Cerebellar nuclear complex (tissue), 1 donor: Measurements from ENCODE around the gene ZNF638.

ENCODE experiments used
- DNase-seq, 2 experiments: peaks; one replicate each; lab custom pipeline; 2025; lab: John Stamatoyannopoulos, UW

The ZNF638 gene

GRCh38 chr2:71455011-71455740 is 123.6 kb downstream of the ZNF638 start:
- no peak for DNase-seq

DNA sequence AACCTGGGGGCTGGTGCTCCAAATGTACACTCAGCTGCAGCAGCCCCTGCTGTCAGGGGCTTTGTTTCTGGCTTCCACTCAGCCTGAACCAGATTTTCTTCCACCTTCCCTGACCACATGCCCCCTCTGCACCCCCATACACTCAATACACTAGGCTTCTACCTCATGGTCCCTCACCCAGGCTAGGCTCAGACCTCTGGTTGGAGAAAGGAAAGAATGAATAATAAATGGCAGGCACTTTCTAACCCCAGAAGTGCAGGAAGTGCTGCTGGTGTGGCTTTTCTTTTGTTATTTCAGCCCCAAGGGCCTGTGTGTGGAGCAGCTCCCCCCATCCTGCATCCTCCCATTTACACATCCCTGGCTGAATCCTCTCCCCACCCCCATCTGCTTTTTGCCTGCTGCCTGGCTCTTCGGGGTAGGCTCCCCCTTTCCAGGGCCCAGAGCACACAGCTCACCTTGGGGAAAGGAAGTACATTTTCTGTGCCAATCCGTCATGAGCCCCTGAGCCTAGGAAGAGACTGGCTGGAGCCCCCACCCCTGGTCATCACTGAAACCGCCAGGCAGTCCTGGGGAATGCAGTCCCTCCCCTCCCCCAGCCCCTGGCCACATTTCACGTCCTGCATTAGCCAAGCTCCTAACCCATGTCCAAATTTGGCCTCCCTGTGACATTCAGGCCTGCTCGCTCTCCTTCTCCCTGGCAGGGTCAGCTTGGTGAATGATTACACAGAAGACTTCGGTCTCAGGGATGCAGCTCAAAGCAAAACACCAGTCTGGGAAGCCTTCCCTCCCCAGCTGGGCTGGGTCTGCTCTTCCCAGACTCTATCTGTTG is 124.4 kb downstream of the ZNF638 start:
- no peak for DNase-seq

DNA sequence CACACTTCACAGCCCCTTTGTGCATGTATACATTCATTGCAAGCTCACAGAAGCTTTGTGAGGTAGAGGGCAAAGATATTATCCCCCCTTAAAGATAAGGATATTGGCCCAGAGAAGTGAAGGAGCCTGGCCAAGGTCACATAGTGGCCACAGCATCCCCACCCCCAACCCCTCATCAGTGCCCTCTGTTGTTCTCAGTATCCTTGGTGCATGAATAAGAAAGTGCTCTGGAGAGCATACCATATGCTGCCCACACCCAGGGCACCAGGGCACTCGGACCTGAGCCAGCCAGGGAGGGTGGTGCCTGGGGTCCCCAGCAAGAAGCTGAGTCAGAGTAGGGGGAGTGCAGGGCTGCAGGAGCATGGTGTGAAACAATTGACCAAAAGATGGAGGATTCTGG is 125.0 kb downstream of the ZNF638 start:
- DNase-seq: no peak

GRCh38 chr2:71457123-71457915 is 125.7 kb downstream of the ZNF638 start:
- no peak for DNase-seq

DNA sequence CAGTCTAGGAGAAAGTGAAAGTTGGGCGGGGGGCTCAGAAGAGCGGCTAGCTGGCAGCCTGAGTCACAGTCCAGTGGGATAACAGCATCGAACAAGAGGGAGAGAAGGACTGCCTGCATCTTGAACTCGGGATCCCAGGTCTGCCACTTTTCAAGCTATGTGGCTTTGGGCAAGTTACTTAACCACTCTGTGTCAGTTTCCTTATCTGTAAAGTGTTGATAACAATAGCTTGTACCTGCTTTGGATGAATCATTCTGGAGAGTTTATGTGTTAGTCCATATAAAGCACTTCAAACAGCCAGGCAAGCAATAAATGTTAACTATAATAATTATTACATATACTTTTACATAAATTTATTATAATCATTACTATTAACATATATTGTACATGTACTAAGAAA is 126.3 kb downstream of the ZNF638 start:
- DNase-seq: no peak

DNA sequence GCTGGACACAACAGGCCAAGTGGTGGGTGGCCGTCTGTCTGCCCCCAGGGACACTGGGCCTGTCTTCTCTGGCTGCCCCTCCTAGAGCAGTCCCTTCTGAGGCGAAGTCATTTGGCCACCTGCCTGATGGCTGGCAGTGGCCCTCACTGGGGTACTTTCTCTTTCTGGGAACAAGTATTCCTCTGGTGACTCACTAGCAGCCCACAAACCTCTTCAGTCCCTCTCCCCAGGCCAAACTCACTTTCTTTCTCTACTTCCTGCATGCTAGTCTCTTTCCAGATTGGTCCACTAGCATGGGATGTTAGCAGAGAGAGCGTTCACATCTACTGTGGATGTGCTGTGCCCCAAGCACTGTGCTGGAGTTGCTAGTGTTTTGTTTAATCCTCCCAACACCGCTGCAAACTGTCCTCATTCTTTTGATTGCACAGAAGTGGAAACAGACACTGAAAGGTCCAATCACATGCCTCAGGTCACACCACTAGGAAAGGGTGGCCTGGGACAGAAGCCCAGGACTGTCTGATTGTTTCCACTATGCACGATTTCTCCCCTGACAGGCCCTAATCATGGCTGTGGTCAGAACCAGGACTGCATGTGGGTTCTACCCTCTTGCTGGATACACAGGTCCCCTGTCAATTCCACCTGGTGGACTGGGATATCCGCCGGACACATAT is 127.0 kb downstream of the ZNF638 start:
- DNase-seq: no peak

DNA sequence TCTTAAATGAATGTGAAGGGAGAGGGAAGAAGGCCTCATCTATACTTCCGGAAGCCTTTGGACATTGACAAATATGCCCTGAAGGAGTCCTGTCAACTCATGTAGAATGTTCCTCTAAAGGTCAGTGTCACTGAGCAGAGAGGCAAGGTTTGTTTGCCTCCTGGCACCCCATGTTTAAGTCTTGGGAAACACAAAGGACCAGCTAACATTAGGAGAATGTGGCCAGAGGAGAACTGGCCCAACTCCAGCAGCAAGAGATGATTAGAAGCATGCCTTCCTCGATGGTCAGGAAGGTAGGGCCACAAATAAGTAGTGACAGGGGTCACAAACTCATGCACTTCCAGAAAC is 127.5 kb downstream of the ZNF638 start:
- DNase-seq: no peak

DNA sequence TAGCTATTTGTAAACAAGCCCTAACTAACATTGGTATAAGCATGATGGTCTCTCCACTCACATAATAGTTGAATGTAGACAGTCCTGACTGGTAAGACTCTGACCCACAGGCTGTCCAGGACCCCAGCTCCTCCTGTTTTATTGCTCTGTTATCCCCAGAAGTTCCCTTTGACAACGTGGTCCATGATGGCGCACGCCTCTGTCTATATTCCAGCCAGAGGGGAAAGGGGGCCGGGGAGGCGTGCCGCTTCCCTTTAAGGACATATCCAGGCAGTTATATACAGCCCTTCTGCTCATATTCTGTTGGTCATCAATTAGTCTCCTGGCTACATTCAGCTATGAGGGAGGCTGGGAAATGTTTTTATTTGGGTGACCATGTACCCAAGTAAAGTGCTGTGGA is 128.5 kb downstream of the ZNF638 start:
- DNase-seq: no peak

GRCh38 chr2:71460595-71461303 is 129.2 kb downstream of the ZNF638 start:
- DNase-seq: no peak

DNA sequence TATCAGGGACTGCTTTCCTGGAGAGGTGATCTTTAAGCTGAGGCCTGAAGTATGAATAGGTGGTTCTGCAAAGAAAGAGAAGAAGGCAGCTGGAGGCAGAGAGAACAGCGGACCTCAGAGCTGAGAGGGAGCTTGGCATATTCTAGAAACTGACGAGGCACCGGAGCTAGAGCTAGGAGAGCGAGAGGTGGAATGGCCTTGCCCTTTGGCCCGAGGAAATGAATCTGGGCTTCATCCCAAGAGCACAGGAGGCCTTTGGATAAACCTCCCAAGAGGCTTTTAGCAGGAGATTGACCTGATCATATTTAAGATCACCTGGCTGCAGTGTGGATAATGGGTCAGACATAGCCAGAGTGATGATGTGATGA is 129.7 kb downstream of the ZNF638 start:
- no peak for DNase-seq

DNA sequence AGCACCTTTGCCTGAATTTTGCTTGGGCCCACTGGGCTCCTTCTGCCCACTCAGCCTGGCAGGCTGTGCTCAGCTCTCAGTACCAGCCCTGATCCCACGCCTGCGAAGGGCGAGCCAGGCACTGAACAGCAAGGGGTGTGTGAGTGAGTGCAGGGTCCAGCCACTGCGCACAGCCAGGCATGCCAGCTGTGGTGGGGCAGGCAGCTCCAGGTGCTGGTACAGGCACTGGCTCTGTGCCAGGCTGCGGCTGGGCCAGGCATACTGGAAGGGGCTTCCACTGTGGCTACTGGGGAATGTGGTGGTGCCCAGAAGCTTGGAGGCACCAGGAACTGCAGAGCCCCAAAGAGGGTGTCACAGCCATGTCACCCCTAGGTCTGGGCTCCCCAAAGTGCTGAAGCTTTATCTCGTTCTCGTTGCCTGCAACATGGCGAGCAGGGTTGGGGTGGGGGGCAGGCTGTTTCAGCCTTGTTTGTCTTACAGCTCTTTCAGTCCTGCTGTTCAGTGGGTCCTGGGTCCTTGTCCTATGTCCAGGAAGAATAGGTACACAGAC is 130.5 kb downstream of the ZNF638 start:
- DNase-seq: no peak

GRCh38 chr2:71462641-71463341 is 131.2 kb downstream of the ZNF638 start:
- DNase-seq: no peak

GRCh38 chr2:71463342-71463654 is 131.7 kb downstream of the ZNF638 start:
- no peak for DNase-seq

DNA sequence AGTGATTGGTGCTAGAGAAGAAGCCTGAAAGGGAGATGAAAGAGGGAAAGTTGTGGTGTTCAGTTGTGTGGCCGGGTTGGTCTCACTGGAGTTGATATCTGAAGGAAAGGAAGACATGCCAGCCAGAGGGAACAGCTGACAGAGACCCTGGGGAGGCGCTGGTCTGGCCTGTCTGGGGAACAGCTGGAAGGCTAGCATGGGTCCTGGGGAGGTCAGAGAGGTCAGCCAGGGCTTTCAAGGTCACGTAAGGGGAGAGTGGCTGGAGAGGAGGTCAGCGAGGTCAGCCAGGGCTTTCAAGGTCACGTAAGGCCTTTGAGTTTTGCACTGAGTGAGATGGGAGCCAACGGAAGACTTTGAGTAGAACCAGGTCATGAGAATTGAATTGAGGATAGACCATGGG is 132.8 kb downstream of the ZNF638 start:
- DNase-seq: no peak

DNA sequence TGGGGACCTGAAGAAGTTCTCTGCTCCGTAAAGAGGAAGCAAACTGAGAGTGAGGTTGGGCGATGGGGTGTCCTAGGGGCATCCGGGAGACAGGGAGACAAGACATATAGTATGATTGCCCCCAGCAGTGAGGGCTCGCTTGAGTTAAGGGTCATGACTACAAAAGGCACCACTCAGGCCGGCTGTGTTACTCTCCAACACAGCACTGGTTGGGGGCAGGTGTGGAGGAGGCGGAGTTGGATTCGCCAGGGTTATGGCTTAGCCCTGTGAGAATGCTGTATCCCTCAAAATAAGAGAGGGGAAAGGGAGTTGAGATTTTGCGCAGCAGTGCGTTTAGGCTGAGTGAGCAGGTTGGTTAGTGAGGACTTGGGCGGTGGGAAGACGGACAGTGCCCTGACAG is 133.8 kb downstream of the ZNF638 start:
- no peak for DNase-seq

- no peak for DNase-seq
These were observed 134.3 kb downstream of the ZNF638 start for GRCh38 chr2:71465961-71466300.

GRCh38 chr2:71466301-71467179 is 135.0 kb downstream of the ZNF638 start:
- DNase-seq: no peak

- no peak for DNase-seq
These were observed 135.7 kb downstream of the ZNF638 start for GRCh38 chr2:71467180-71467815.

DNA sequence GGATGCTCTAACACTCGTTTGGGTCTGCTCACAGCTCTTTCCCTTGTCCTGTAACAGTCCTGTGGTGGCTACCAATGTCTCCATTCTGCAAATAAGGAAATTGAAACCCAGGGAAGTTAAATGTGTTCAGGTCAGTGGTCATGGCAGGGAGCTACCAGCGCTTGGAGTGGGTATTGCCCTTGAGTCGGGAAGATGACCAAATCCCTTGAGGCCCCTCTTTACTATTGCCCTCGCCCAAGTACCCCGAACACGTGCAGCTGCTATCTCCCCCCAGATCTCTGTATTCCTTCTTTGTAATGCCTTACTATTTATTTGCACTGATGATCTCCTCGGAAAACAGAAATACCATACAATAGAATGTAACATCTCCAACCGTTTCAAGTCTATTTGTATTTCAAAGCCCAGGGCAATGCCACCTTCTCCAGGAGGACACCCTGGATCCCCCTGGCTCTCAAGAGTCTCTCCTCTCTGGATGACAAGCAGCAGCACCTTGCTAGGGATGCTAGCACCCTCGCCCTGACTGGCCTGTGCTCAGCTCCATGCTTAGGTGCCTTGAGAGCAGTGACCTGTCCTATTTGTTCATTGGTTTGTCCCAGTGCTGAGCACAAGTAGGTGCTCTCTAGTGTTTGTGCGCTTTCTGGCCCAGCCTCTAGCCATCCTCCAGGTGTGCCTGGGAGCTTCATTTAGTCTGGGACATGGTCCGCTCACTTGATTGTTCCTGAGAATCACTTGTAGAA is 136.9 kb downstream of the ZNF638 start:
- no peak for DNase-seq
